Lung (tissue), 12 donors: ENCODE data around the gene BANK1. TPM values are rescaled to one million over a fixed set of nuclear protein-coding genes. Genes with fewer than 3 reads are reported as not detected.

Experiments used
- ATAC-seq: fragments of 200-7000 bp; cut with Tn5 transposase; one replicate; pipeline ENCODE4 v1.9.1; 2020; ENCODE audit warnings: moderate number of reproducible peaks; ENCODE audit not compliant: insufficient read depth, low FRiP score
- DNase-seq, 3 donors: peaks; one replicate each; pipeline ENCODE4 v3.0.0-alpha.2; 2013 to 2017
- H3K27ac ChIP-seq, 2 donors: one replicate each; pipeline ENCODE4 v1.5.1; 2013; ENCODE audit warnings: mild to moderate bottlenecking in 2 of 2, moderate library complexity in 2 of 2, control low read depth in 1 of 2, inconsistent platforms in 1 of 2, low read depth in 1 of 2, low read length in 1 of 2
- H3K27me3 ChIP-seq, 3 donors: one replicate each; pipeline ENCODE4 v1.5.1; 2013; ENCODE audit warnings: low read length in 2 of 3; ENCODE audit not compliant: control insufficient read depth in 3 of 3, insufficient read depth in 3 of 3
- H3K36me3 ChIP-seq, 4 donors: one replicate each; pipeline ENCODE4 v1.5.1; 2013; ENCODE audit warnings: low read length in 4 of 4, mild to moderate bottlenecking in 1 of 4, moderate library complexity in 1 of 4; ENCODE audit not compliant: control insufficient read depth in 4 of 4, insufficient read depth in 4 of 4
- H3K4me1 ChIP-seq, 5 donors: one replicate each; pipeline ENCODE4 v1.5.1; 2013; ENCODE audit warnings: low read length in 5 of 5, mild to moderate bottlenecking in 2 of 5, moderate library complexity in 1 of 5; ENCODE audit not compliant: control insufficient read depth in 5 of 5, insufficient read depth in 5 of 5
- H3K4me3 ChIP-seq: one replicate; pipeline ENCODE4 v1.5.1; 2013; ENCODE audit warnings: mild to moderate bottlenecking, control low read depth, moderate library complexity
- H3K9ac ChIP-seq, 2 donors: one replicate each; pipeline ENCODE4 v1.5.1; 2013; ENCODE audit warnings: low read length in 2 of 2, control low read depth in 1 of 2; ENCODE audit not compliant: insufficient read depth in 1 of 2
- H3K9me3 ChIP-seq, 4 donors: one replicate each; pipeline ENCODE4 v1.5.1; 2013; ENCODE audit warnings: low read length in 3 of 4, mild to moderate bottlenecking in 1 of 4, moderate library complexity in 1 of 4; ENCODE audit not compliant: control insufficient read depth in 4 of 4, insufficient read depth in 3 of 4
- WGBS, 2 donors: extraction: QIAGEN DNeasy Blood & Tissue Kit; methylation state at CpG; one replicate each; pipeline ENCODE4 v1.1.7; 2013; 5-methylcytosine and 5-hydroxymethylcytosine counted together
- polyA plus RNA-seq, 2 donors: library from polyadenylated mRNA; stranded (reverse); fragments of 200-250 nt; gene quantifications; one replicate each; pipeline ENCODE4 v1.2.1, GENCODE V29; 2013
- total RNA-seq, 2 donors: library from RNA; depleted of rRNA in 1 of 2; stranded (reverse); fragments of >200 nt in 1 of 2; gene quantifications; one replicate each; pipeline ENCODE4 v1.2.1, GENCODE V29; 2014 to 2021
- TF ChIP-seq, protein P1 (sequence below): IDR thresholded peaks from 2 replicates; pipeline ENCODE4 v1.5.1; 2012; ENCODE audit warnings: mild to moderate bottlenecking; ENCODE audit errors: control extremely low read depth, extremely low read depth
- donor health status: control.
- donor health status: control.
- donor health status: Bipolar disorder and iron deficiency.
- donor health status: healthy.
- donor health status: DM: yes; HTN: yes; CAD: no.

The BANK1 gene
- total and polyA plus RNA-seq, 4 donors: 7.0 to 20.5 (median 8.9) TPM

DNA sequence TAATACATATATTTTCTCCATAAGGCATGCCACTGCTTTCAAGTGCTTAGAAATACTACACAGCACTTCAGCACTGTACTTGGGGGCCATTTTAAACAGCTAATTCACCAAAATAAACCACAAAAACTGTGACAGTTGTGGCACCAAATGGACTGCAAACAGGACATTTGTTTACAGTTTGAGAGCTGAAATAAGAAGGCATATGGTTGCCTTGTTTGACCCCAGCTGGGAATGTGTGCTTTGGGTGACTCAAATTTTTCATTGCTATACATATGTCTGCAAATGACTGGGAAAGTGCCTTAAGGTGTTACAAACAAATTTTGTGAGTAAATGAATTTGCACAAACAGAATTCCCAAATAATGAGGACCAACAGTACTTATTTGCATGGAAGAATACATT, 124.2 kb downstream of the BANK1 start:
- Histone ChIP-seq H3K9me3 (peaks cover 0 to 3% (median 0%) of the 10 kb centered on the region in 4 donors), H3K9ac (no peak overlapping the region), H3K27me3 (no peaks in the 10 kb centered on the region), H3K36me3 (no peaks in the 10 kb centered on the region), H3K4me1 (no peaks in the 10 kb centered on the region), H3K4me3 (no peak overlapping the region), H3K27ac (no peak overlapping the region)
- TF ChIP-seq, protein P1, sequence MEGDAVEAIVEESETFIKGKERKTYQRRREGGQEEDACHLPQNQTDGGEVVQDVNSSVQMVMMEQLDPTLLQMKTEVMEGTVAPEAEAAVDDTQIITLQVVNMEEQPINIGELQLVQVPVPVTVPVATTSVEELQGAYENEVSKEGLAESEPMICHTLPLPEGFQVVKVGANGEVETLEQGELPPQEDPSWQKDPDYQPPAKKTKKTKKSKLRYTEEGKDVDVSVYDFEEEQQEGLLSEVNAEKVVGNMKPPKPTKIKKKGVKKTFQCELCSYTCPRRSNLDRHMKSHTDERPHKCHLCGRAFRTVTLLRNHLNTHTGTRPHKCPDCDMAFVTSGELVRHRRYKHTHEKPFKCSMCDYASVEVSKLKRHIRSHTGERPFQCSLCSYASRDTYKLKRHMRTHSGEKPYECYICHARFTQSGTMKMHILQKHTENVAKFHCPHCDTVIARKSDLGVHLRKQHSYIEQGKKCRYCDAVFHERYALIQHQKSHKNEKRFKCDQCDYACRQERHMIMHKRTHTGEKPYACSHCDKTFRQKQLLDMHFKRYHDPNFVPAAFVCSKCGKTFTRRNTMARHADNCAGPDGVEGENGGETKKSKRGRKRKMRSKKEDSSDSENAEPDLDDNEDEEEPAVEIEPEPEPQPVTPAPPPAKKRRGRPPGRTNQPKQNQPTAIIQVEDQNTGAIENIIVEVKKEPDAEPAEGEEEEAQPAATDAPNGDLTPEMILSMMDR: no peak
- DNase-seq (no peak), ATAC-seq (no peak)

DNA sequence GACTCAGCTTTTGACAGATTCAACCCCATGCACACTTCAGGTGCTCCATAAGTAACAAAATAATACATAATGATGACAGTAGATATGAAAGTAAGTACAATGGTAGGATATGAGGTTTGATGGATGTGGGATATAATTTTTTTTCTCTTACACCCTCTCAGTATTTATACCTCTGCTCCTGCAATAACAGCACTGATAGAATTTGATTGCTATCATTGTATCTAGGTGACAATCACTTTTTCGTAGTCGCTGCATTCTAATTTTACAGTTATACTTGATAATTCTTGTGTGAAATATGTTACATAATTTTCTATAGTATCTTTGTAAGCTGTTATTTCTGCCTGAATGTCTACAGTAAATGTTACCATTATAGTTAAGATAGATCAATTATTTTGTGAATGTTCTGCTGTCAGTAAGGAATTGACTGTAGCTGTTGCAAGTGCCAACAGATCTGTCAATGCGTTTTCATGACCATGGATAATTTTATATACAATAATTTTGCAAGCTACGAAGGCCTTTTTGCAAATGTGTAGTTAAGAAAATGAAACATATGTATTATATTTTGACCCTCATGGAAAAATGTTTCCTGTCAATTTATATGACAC, 128.9 kb downstream of the BANK1 start:
- Histone ChIP-seq H3K36me3 (no peaks in the 10 kb centered on the region), H3K9ac (no peak overlapping the region), H3K4me1 (no peaks in the 10 kb centered on the region), H3K4me3 (no peak overlapping the region), H3K27me3 (no peaks in the 10 kb centered on the region), H3K9me3 (no peaks in the 10 kb centered on the region), H3K27ac (no peak overlapping the region)
- no peak for ATAC-seq
- TF ChIP-seq, protein P1: no peak
- DNase-seq: no peak
- 94% methylated on average over 4 of the region's 4 CpGs for WGBS, 2 donors

DNA sequence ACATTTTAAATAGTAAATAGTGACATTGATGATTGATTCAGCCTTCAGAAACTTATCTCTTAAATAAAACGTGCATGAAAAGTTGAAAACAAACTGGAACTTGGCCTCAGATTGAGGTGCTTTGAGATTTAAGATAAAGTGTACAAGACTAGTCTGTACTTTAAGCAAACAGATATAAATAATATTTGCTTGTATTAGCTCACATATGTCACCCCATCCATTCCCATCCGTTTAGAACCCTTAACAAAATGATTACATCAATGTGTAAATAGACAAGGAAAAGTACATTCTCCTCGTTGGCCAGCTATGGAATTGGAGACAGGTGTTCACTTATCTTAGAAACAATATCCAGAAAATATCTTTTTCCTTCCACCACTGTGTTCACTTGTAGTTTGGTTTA, 130.8 kb downstream of the BANK1 start:
- no peak overlapping the region for H3K4me3 ChIP-seq
- no peaks in the 10 kb centered on the region for H3K9me3 ChIP-seq
- ATAC-seq (no peak), DNase-seq (no peak)
- no peak overlapping the region for H3K27ac ChIP-seq
- TF ChIP-seq, protein P1: no peak
- 40 to 65% methylated on average over 3 of the region's 3 CpGs for WGBS, 2 donors
- H3K9ac ChIP-seq: no peak overlapping the region
- no peaks in the 10 kb centered on the region for H3K4me1 ChIP-seq
- no peaks in the 10 kb centered on the region for H3K27me3 ChIP-seq
- no peaks in the 10 kb centered on the region for H3K36me3 ChIP-seq

DNA sequence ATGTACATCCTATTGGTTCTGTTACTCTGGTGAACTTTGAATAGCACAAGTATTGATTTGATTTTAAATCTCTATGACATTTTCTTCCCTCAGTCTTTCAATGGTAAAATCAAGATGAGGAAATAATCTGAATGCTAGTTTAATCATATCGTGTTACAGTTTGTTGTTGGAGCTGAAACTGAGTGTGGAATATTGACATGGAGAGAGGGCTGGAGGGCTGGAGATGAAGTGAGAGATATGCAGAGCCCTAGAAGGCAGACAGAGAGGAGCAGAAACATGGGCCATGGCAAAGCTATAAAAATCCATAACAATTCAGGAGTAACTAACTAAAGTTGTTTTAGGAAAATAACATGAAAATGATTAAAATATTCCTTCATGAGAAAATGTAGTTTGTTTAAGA, 141.1 kb downstream of the BANK1 start:
- ATAC-seq (no peak), DNase-seq (no peak)
- no peak overlapping the region for H3K4me3 ChIP-seq
- no peak overlapping the region for H3K27ac ChIP-seq
- H3K4me1 ChIP-seq: peaks cover 0 to 4% (median 0%) of the 10 kb centered on the region in 5 donors
- whole genome bisulfite sequencing, 2 donors: 69 to 81% methylated on average over 1 of the region's 1 CpG
- H3K27me3 ChIP-seq: no peaks in the 10 kb centered on the region
- H3K9me3 ChIP-seq: no peaks in the 10 kb centered on the region
- H3K9ac ChIP-seq: no peak overlapping the region
- no peaks in the 10 kb centered on the region for H3K36me3 ChIP-seq
- TF ChIP-seq, protein P1: no peak
